Panc1 (cell line): Measurements from ENCODE around the gene APOBEC3B.

Source experiments
- CTCF ChIP-seq: fragments of 450-650 bp; IDR thresholded peaks from 2 replicates; pipeline ENCODE4 v1.5.1; 2017; ENCODE audit warnings: mild to moderate bottlenecking
- POLR2AphosphoS5 ChIP-seq: IDR thresholded peaks from 2 replicates; pipeline ENCODE4 v1.6.1; 2012; ENCODE audit warnings: mild to moderate bottlenecking, low read depth, low read length, moderate library complexity

GRCh38 chr22:38938221-38938620 lies 43.9 kb upstream of the APOBEC3B start:
- TF ChIP-seq CTCF (no peak), POLR2AphosphoS5 (no peak)
